GM12864 (cell line): ENCODE results near the gene CATSPER3.

Experiments
- DNase-seq: peaks from one replicate; pipeline ENCODE4 v3.0.0-alpha.2; 2011; ENCODE audit warnings: low read depth
- H3K4me3 ChIP-seq: 2 replicates; pipeline ENCODE4 v1.5.1; 2011; ENCODE audit warnings: mild to moderate bottlenecking, low read depth, low read length, control low read depth
- CTCF ChIP-seq: IDR thresholded peaks from 2 replicates; pipeline ENCODE4 v1.5.1; 2011; ENCODE audit warnings: low read depth, mild to moderate bottlenecking, moderate library complexity, low read length, control low read depth, inconsistent platforms; ENCODE audit errors: missing control alignments

Gene CATSPER3

GRCh38 chr5:135009736-135010501 lies 42.2 kb downstream of the CATSPER3 start:
- no peak for DNase-seq
- H3K4me3 ChIP-seq: no peak overlapping the region
- TF ChIP-seq CTCF: no peak

- H3K4me3 ChIP-seq: no peak overlapping the region
- peak; percentile 10 for TF ChIP-seq CTCF
- DNase-seq: no peak
Observed at GRCh38 chr5:135010502-135011354, 43.0 kb downstream of the CATSPER3 start.

- no peak for DNase-seq
- TF ChIP-seq CTCF: no peak
- no peak overlapping the region for H3K4me3 ChIP-seq
Observed at GRCh38 chr5:135011355-135012032, 43.8 kb downstream of the CATSPER3 start.

- no peak for DNase-seq
- TF ChIP-seq CTCF: no peak
- H3K4me3 ChIP-seq: no peak overlapping the region
Observed at GRCh38 chr5:135012033-135012588, 44.4 kb downstream of the CATSPER3 start.

- no peak for DNase-seq
- H3K4me3 ChIP-seq: no peak overlapping the region
Observed at GRCh38 chr5:135012951-135013391, 45.3 kb downstream of the CATSPER3 start.

More at GRCh38 chr5:135012951-135013391, 45.3 kb downstream of the CATSPER3 start:
- TF ChIP-seq CTCF: no peak
